ENCODE data around the gene SCUBE3. TPM values are rescaled to one million over a fixed set of nuclear protein-coding genes. Genes with fewer than 3 reads are reported as not detected.

The SCUBE3 gene
- total RNA-seq, 2 donors from 2014 or later = 2.0 to 3.4 TPM

- DNase-seq (ENCODE audit: low spot score) = no peak
- WGBS = 0% methylated on average over 15 of the region's 20 CpGs
- Histone ChIP-seq H3K4me3 (peak overlapping the region; percentile 54 to 92), H3K27me3 (replicated peaks; ENCODE audit: insufficient read depth) (no peaks in the 10 kb centered on the region), H3K27ac (peak overlapping the region; percentile 87 to 94), H3K9me3 (no peaks in the 10 kb centered on the region), H3K36me3 (no peaks in the 10 kb centered on the region), H3K4me1 (replicated peaks) (peaks cover 3% of the 10 kb centered on the region)
- intact Hi-C loops (cut with DNase I) = no loop called here
- TF ChIP-seq POLR2A (IDR thresholded peaks at IDR 0.05) = no peak
- TF ChIP-seq CTCF (IDR thresholded peaks at IDR 0.05) = peak in 1 of 4 experiments; percentile 12
Observed at GRCh38 chr6:35258858-35259193, 45.1 kb downstream of the SCUBE3 start.

GRCh38 chr6:35259194-35259947 lies 45.6 kb downstream of the SCUBE3 start, which contains the start of gene ZNF76:
ZNF76 (plus strand) TSS chr6:35259735; CDS start chr6:35281152, 21,417 bp downstream.
- H3K36me3 ChIP-seq = no peaks in the 10 kb centered on the region
- H3K4me1 ChIP-seq (replicated peaks) = peaks cover 3% of the 10 kb centered on the region
- 1% methylated on average over 34 of the region's 82 CpGs for WGBS
- DNase-seq (ENCODE audit: low spot score) = peak; percentile 97
- intact Hi-C loops (cut with DNase I) = no loop called here
- TF ChIP-seq POLR2AphosphoS5 (IDR thresholded peaks at IDR 0.05) (peak; percentile 97), POLR2A (IDR thresholded peaks at IDR 0.05) (peak; percentile 54), CTCF (IDR thresholded peaks at IDR 0.05) (peak in 2 of 4 experiments; percentile 51 to 69)
- no peaks in the 10 kb centered on the region for H3K9me3 ChIP-seq
- H3K4me3 ChIP-seq = peak within 1 kb of the TSS; percentile 54 to 92
- H3K27me3 ChIP-seq (replicated peaks; ENCODE audit: insufficient read depth) = no peaks in the 10 kb centered on the region
- peak within 1 kb of the TSS; percentile 87 to 94 for H3K27ac ChIP-seq

DNA sequence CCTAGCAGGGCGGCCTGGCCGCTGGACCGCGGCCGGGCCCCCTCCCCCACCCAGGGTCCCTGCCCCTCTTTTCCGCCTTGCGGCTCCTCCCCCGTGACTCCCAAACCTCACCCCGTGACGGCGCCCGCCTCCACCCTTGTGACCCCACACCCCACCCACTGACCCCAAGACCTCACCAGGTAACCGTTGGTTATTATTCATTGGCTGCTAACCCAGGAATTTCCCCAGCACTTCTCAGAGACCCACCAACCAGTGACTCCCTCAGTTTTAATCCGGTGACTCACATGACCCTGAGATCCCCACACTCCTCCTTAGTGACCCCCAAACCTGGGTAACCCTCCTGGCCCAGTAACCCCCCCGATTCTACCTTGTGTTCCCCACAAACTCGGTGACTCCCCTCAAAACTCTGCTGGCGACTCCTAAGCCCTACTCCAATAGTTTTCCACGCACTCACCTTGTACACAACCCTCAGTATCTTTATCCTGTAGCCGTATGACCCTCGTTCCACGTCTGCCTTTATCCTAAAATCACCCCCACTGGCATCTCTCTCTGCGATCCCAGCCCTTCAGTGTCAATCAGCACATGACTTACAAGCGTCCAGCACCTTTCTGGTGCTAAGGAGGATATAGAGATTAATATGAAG lies 46.3 kb downstream of the SCUBE3 start:
- 7% methylated on average over 22 of the region's 23 CpGs for WGBS
- Histone ChIP-seq H3K27me3 (replicated peaks; ENCODE audit: insufficient read depth) (no peaks in the 10 kb centered on the region), H3K36me3 (no peaks in the 10 kb centered on the region), H3K4me3 (peak overlapping the region; percentile 54 to 92), H3K4me1 (replicated peaks) (peaks cover 3% of the 10 kb centered on the region), H3K9me3 (no peaks in the 10 kb centered on the region), H3K27ac (peak overlapping the region; percentile 87 to 94)
- DNase-seq (ENCODE audit: low spot score) = peak; percentile 36
- TF ChIP-seq POLR2AphosphoS5 (IDR thresholded peaks at IDR 0.05) (no peak), CTCF (IDR thresholded peaks at IDR 0.05) (no peak), POLR2A (IDR thresholded peaks at IDR 0.05) (no peak)
- intact Hi-C loops (cut with DNase I) = no loop called here

DNA sequence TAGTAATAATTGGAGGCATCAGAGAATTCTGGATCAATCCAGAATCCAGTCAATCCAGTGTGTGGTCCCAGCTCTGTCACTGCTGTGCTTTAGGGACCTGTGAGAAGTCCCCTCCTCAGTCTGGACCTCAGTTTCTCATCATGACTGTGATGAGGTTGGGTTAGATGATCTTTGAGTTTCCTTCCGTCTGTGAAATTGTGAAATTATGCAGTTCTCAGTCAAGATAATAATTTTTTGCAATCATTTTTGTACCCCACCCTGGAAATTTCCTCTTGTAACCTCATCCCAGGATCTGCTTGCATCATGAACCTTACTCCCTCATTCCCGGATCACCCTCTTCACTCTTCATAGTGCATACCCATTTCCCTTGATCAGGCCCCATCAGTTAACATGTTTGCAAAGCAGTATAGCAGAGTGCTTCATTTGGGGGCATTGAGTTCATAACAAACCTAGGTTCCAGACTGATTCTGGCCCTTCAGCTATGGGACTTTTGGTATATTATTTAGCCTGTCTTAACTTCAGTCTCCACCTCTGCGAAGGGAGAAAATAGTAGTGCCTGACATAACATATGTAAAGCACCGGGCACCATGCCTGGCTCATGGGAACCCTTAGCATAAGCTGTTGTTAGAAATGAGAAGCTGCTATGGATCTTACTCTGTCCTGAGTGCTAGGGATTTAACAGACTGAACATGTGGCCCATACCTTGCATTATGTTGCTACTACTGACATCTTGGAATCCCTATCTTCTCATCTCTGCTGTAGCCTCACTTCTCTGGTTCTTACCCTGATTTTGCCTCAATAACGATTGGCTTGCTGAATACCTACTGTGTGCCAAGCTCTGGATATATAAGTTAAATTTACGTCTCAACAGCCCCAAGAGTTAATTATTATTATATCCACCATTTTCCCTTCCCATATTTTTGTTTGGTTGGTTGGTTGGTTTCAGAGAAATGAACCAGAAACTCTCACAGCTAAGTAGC lies 47.1 kb downstream of the SCUBE3 start:
- no peak for DNase-seq (ENCODE audit: low spot score)
- TF ChIP-seq POLR2A (IDR thresholded peaks at IDR 0.05) = no peak
- peak overlapping the region; percentile 87 to 94 for H3K27ac ChIP-seq
- H3K4me1 ChIP-seq (replicated peaks) = peaks cover 3% of the 10 kb centered on the region
- H3K36me3 ChIP-seq = no peaks in the 10 kb centered on the region
- intact Hi-C loops (cut with DNase I) = no loop called here
- H3K9me3 ChIP-seq = no peaks in the 10 kb centered on the region
- WGBS = 77% methylated on average over 6 of the region's 6 CpGs
- H3K4me3 ChIP-seq = peak overlapping the region in 1 of 2 donors; percentile 54
- H3K27me3 ChIP-seq (replicated peaks; ENCODE audit: insufficient read depth) = no peaks in the 10 kb centered on the region

GRCh38 chr6:35262596-35262995 lies 48.8 kb downstream of the SCUBE3 start:
- 69% methylated on average over 1 of the region's 2 CpGs for WGBS
- intact Hi-C loops (cut with DNase I) = no loop called here
- Histone ChIP-seq H3K36me3 (no peaks in the 10 kb centered on the region), H3K27me3 (replicated peaks; ENCODE audit: insufficient read depth) (no peaks in the 10 kb centered on the region), H3K9me3 (no peaks in the 10 kb centered on the region), H3K4me3 (no peak overlapping the region), H3K4me1 (replicated peaks) (peaks cover 3% of the 10 kb centered on the region), H3K27ac (no peak overlapping the region)
- TF ChIP-seq POLR2A (IDR thresholded peaks at IDR 0.05) (no peak), CTCF (IDR thresholded peaks at IDR 0.05) (no peak), POLR2AphosphoS5 (IDR thresholded peaks at IDR 0.05) (no peak)
- no peak for DNase-seq (ENCODE audit: low spot score)

All from prostate gland (tissue), 2 donors.